NCI-H526 treated with DMSO at 0.1 percent for 48 hours (cell line): ENCODE data around the gene RIN3.

Source experiments
- DNase-seq: peaks from one replicate; lab custom pipeline; 2025; lab: John Stamatoyannopoulos, UW

RIN3 gene

DNA sequence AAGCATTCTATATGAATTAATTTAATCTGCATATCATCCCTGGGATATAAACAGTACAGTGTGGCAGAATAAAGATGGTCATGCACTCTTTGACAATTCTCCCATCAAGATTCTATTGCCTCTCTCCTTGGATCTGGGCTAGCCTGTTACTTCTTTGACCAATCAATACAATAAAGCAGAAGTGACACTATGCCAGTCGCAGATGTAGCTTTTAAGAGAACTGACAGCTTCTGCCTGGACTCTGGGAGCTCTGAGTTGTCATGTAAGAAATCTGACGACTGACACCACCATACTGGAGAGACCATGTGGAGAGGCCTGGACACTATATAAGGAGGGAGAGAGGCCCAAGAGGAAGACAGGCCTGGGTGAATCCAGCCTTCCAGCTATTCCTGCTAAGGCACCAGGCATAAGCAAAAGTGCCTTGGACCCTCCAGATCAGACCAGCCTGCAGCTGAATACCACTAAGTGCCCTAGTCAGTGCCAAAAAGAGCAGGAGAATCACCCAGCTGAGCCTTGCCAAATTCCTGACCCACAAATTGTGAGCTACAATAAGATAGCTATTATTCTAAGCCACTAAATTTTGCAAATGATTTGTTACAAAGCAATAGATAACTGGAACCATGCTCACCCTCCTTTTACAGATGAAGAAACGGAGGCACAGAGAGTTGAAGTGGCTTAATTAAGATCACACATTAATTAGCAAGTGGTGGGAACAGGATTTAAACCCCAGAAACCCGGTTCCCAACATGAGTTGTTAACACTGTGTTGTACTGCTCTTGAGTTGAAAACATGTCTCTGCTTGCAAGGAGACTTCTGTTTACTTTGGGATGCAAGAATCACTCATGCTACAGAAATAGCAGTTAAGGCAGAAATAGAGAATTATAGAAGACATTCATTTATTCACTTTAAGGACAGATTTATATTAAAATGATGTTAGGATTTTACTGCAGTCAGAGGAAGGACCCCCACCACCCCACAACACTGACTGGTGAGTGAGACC, 84.6 kb downstream of the RIN3 start:
- no peak for DNase-seq

- DNase-seq = no peak
These were observed 86.2 kb downstream of the RIN3 start for GRCh38 chr14:92599811-92600210.

DNA sequence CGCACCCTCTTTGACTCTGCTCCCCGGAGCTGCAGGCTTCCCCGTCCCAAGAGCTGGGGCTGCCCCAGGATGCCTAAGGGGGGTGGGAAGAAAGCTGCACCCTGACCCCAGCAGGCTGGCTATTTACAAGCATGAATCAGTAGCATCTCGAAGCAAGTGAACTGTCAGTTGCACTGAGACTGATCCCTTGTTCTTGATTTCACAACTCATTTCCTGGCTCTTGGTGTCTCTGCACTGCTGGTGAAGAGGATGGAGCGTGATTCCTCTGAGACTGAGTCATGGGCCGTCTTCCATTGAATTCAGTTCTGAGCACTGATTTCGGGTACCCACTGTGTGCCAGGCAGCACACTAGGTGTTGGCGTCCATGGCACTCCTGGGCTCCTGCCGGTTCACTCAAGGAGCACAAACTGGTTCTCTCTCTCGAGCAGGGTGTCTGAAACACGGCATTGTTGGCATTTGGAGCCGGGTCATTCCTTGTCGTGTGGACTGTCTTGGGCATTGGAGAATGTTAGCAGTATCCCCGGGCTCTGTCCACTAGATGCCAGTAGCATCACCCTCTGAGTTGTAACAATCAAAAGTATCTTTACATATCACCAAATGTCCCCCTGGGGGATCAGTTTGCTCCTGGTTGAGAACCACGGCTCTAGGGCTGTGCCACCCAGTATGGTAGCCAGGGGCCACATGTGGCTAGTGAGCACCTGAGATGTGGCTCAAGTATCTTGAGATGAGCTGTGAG, 86.9 kb downstream of the RIN3 start:
- no peak for DNase-seq

DNA sequence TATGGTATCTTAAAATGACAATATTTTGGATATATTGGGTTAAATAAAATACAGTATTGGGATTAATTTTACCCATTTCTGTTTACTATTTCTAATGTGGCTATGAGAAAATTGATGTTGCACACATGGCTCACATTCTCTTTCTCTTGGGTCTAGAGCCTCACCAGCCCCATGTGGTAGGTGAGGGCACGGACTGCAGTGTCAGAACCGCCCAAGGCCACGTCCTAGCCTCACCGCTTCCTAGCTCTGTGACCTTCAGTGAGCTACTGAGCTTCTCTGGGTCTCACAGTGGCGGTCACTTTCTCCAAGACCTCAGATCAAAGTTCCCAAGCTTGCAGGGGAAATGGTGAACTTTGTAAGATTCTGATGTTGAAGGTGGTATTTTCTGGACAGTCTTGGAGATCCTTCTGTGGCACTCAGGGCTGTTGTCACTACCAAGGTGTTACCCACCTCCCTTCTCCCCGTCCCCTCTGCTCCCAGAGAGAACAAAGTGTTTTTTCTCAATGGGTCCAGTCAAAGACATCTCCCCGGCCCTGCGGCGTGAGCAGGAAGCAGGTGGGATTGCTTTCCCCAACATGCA, 87.6 kb downstream of the RIN3 start:
- no peak for DNase-seq

DNA sequence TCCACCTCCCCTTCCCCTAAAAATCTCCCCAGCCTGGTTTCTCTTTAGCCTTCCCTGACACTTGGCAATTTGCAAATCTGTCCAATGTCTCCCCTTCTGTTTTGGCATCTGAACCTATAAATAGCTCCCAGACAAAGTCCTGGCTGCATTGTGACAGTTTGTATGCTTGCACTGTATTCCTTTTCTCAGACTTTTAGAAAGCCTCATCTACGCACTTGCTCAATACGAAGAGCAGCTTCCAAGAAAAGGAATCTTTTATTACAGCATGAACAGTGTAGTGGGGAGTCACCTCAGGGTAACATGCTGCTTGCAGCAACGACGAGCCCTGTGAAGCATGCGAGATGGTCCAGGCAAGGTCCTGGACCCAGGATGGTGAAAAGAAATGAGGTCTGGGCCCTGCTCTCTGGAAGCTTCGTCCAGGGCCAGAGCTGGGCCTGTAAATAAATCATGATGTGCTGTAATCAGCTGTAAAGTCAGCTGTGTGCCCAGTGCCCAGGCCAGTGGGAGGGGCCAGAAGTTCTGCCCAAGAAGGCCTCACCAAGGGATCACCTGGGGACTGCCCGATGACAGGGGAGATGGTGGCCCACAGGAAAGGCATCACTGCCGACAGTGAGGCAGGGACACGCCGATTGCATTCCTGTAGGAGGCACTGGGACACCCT, 88.3 kb downstream of the RIN3 start:
- DNase-seq = no peak

GRCh38 chr14:92603309-92604242, 90.0 kb downstream of the RIN3 start:
- no peak for DNase-seq

GRCh38 chr14:92605274-92605940, 91.8 kb downstream of the RIN3 start:
- no peak for DNase-seq

DNA sequence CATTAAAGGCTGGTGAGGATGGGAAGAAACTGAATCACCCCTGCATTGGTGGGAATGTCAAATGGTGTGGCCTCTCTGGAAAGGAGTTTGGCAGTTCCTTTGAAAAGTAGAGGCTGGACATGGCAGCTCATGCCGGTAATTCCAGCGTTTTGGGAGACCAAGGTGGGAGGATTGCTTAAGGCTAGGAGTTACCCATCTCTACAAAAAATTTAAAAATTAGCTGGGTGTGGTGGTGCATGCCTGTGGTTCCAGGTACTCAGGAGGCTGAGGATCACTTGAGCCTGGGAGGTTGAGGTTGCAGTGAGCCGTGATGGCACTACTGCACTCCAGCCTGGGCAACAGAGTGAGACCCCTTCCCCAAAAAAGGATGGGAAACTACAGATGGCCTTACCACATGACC, 93.7 kb downstream of the RIN3 start:
- DNase-seq = no peak

DNA sequence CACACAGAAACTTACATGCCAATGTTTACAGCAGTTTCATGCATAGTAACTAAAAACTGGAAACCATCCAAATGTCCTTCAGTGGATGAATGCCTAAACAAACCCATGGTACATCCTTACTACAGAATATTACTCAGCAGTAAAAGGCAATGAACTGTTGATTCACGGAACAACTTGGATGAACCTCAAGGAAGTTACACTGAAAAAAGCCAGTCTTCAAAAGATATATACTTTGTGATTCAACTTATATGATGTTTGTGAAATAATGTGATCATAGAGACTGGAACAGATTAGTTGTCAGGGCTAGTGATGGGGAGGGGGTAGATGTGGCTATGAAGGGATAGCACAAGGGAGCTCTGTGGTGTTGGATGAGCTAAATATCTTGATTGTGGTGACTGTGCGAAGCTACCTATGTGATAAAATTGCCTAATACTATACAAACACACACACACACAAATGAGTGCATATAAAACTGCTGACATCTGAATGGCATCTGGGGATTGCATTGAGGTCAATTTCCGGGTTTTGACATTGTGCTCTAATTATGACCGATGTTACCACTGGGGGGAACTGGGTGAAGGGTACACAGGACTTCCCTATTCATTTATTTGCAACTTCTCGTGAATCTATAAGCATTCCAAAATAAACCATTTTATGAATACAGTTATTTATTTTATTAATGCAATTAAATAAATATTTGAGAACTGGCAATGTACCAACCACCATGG, 94.3 kb downstream of the RIN3 start:
- DNase-seq = no peak

GRCh38 chr14:92609955-92610354, 96.4 kb downstream of the RIN3 start:
- no peak for DNase-seq

DNA sequence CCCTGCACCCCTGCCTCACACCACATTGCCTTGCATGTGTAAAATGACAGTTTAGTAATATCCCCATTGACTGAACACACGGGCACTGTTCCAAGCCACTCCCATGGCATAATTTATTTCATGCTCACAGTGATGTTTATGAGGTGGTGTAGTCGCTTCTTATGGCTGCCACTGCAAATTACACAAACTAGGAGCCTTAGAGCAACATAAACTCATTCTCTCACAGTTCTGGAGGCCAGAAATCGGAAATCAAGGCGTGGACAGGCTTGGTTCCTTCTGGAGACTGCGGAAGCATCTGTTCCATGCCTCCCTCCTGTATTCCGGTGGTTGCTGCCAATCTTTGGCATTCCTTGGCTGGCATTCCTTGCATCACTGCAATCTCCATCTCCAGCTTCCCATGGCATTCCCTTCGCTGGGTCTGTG, 97.3 kb downstream of the RIN3 start:
- no peak for DNase-seq

- no peak for DNase-seq
These were observed 99.6 kb downstream of the RIN3 start for GRCh38 chr14:92613008-92613658.

DNA sequence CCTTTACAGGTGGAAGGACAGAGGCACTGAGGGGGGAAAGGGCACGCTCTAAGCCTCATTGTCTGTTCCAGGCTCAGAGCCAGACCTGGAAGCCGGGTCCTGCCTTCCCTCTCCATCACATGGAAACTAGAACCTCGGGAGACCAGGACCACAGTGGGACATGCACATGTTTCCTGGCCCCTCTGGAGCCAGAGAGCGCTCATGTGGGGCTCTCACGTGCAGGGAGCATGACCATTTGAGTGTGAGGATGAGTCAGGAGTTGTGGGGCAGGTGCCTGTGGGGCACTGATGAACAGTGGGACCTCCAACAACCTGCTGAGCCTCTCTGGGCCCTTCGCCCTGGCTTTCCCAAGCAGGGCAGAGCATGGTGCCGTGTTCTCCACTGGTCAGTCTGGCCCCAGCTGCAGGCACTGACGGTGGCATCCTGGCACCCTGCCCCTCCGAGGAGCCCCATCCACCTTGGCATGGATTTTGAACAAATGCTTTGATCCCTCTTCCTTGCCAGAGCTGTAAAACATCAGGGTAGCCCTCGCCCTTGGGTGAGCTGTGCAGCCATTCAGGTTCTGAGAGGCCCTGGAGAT, 100.2 kb downstream of the RIN3 start:
- DNase-seq = no peak

- no peak for DNase-seq
These were observed 101.9 kb downstream of the RIN3 start for GRCh38 chr14:92615451-92615850.

GRCh38 chr14:92616178-92616577, 102.6 kb downstream of the RIN3 start:
- DNase-seq = no peak

DNA sequence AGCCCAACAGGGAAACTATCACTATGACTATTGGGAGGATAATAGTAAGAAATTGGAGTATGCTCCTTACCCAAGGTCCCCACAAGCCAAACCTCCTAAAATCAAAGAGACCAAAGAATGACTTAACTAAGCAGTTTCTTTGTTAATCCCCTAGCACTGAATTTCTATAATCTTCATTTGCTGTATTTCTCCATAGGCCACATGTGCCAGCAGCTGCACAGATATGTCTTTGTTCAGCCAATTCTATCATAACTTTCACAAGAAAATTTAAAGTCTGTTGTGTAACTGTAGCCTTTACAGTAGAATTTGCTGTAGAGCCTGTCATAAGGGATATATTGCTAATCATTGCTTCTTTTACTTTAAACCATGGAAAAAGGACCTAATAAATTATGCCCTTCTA, 104.0 kb downstream of the RIN3 start:
- DNase-seq = no peak

GRCh38 chr14:92619671-92620456, 106.3 kb downstream of the RIN3 start:
- DNase-seq = no peak

DNA sequence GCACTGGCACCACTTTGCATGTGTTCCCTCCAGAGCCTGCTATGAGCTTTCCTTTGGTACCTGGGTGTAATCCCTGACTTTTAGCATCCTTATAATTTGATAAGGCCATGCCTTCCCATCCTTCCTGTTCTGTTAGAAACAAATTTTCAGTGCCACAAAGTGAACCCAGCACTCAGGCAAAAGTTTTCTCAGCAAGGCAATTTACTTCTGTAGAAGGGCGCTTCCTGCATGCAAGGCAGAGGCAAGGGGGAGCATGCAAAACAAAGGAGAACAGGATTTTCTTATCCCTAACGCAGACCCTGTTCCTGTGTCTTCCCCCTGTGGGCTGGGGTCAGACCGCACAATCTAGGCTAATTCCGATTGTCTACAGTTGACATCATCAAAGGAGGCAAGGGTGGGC, 108.7 kb downstream of the RIN3 start:
- no peak for DNase-seq
